Neural cell (in vitro differentiated cells): ENCODE measurements around the gene BLCAP. TPM values are rescaled to one million over a fixed set of nuclear protein-coding genes. Genes with fewer than 3 reads are reported as not detected.

Source experiments
- H2AFZ ChIP-seq: fragments of 200-600, 300-800 bp; sonication (generic), shearing (Covaris generic); 2 replicates; pipeline ENCODE4 v1.6.0; 2014; ENCODE audit warnings: low read depth, mild to moderate bottlenecking, antibody characterized with exemption, low read length, moderate library complexity
- H3F3A ChIP-seq: fragments of 200-600 bp; shearing (Covaris generic); 2 replicates; pipeline ENCODE4 v1.6.1; 2016; ENCODE audit warnings: mild to moderate bottlenecking, moderate library complexity, mixed read lengths, antibody characterized with exemption, low read length; ENCODE audit not compliant: insufficient read depth, poor library complexity, severe bottlenecking
- H3K27ac ChIP-seq: fragments of 200-600, 300-800 bp; sonication (generic), shearing (Covaris generic); 2 replicates; pipeline ENCODE4 v1.5.1; 2014; ENCODE audit warnings: mild to moderate bottlenecking, low read length, moderate library complexity
- H3K27me3 ChIP-seq: fragments of 300-800, 200-600 bp; sonication (generic), shearing (Covaris generic); 2 replicates; pipeline ENCODE4 v1.6.0; 2014; ENCODE audit warnings: mild to moderate bottlenecking, low read depth, low read length, moderate library complexity; ENCODE audit not compliant: insufficient read depth
- H3K36me3 ChIP-seq: fragments of 300-800, 200-600 bp; sonication (generic), shearing (Covaris generic); 2 replicates; pipeline ENCODE4 v1.5.1; 2014; ENCODE audit warnings: mild to moderate bottlenecking, antibody characterized with exemption, low read length, moderate library complexity; ENCODE audit not compliant: insufficient read depth
- H3K4me2 ChIP-seq: fragments of 300-800, 200-600 bp; sonication (generic), shearing (Covaris generic); 2 replicates; pipeline ENCODE4 v1.6.0; 2014; ENCODE audit warnings: mild to moderate bottlenecking, low read length
- H3K4me3 ChIP-seq: fragments of 300-800, 200-600 bp; sonication (generic), shearing (Covaris generic); 2 replicates; pipeline ENCODE4 v1.5.1; 2014; ENCODE audit warnings: mild to moderate bottlenecking, low read length, moderate library complexity
- H3K79me2 ChIP-seq: fragments of 200-600 bp; shearing (Covaris generic); replicated peaks from 2 replicates; pipeline ENCODE4 v1.6.0; 2014; ENCODE audit warnings: mild to moderate bottlenecking, low read length, moderate library complexity; ENCODE audit not compliant: insufficient read depth
- H3K9ac ChIP-seq: fragments of 300-800, 200-600 bp; sonication (generic), shearing (Covaris generic); 2 replicates; pipeline ENCODE4 v1.6.1; 2016; ENCODE audit warnings: mild to moderate bottlenecking, low read length, mixed read lengths
- H3K9me2 ChIP-seq: fragments of 200-600 bp; shearing (Covaris generic); 2 replicates; pipeline ENCODE4 v1.6.1; 2016; ENCODE audit warnings: mild to moderate bottlenecking, low read length, mixed read lengths; ENCODE audit not compliant: insufficient read depth
- H3K9me3 ChIP-seq: fragments of 200-600, 300-800 bp; sonication (generic), shearing (Covaris generic); 2 replicates; pipeline ENCODE4 v1.6.1; 2016; ENCODE audit warnings: mild to moderate bottlenecking, mixed run types, low read length, moderate library complexity, mixed read lengths
- H4K20me1 ChIP-seq: fragments of 200-600 bp; shearing (Covaris generic); 2 replicates; pipeline ENCODE4 v1.6.1; 2016; ENCODE audit warnings: mild to moderate bottlenecking, mixed run types; ENCODE audit not compliant: insufficient read depth
- EP300 ChIP-seq: fragments of 450-650 bp; conservative IDR thresholded peaks from 2 replicates; pipeline ENCODE4 v1.6.1; 2014; ENCODE audit warnings: antibody characterized with exemption, mild to moderate bottlenecking, moderate library complexity; ENCODE audit not compliant: poor library complexity, severe bottlenecking
- EZH2 ChIP-seq: fragments of 200-600, 300-800 bp; shearing (Covaris generic), sonication (generic); IDR thresholded peaks from 2 replicates; pipeline ENCODE4 v1.6.1; 2014; ENCODE audit warnings: antibody characterized with exemption, low read length, borderline replicate concordance, mild to moderate bottlenecking; ENCODE audit not compliant: insufficient read depth, poor library complexity, severe bottlenecking
- MXI1 ChIP-seq: fragments of 450-650 bp; conservative IDR thresholded peaks from 2 replicates; pipeline ENCODE4 v1.6.1; 2014; ENCODE audit warnings: antibody characterized with exemption, mild to moderate bottlenecking; ENCODE audit not compliant: poor library complexity, severe bottlenecking
- POLR2AphosphoS5 ChIP-seq: IDR thresholded peaks from 2 replicates; pipeline ENCODE4 v1.6.1; 2012
- RAD21 ChIP-seq: fragments of 450-650 bp; conservative IDR thresholded peaks from 2 replicates; pipeline ENCODE4 v1.6.1; 2014; ENCODE audit warnings: antibody characterized with exemption, mild to moderate bottlenecking, moderate library complexity
- SMC3 ChIP-seq: fragments of 450-650 bp; conservative IDR thresholded peaks from 2 replicates; pipeline ENCODE4 v1.6.1; 2014; ENCODE audit warnings: antibody characterized with exemption, mild to moderate bottlenecking, moderate library complexity; ENCODE audit not compliant: poor library complexity
- TAF1 ChIP-seq: IDR thresholded peaks from 2 replicates; pipeline ENCODE4 v1.6.1; 2012; ENCODE audit warnings: low read depth
- polyA plus RNA-seq: library from polyadenylated mRNA; depleted of rRNA; stranded (reverse); fragments of >200 nt; gene quantifications from 2 replicates; pipeline ENCODE4 v1.2.3, GENCODE V29; 2014
- TF ChIP-seq, protein P1 (sequence below): fragments of 450-650 bp; IDR thresholded peaks from 2 replicates; pipeline ENCODE4 v1.5.1; 2014; ENCODE audit warnings: antibody characterized with exemption, mild to moderate bottlenecking, moderate library complexity; ENCODE audit not compliant: poor library complexity, severe bottlenecking
- TF ChIP-seq, protein P2 (sequence below): IDR thresholded peaks from 2 replicates; pipeline ENCODE4 v1.6.1; 2012; ENCODE audit warnings: borderline replicate concordance

The BLCAP gene
- polyA plus RNA-seq, 1 donor from 2014 or later: 344 TPM

DNA sequence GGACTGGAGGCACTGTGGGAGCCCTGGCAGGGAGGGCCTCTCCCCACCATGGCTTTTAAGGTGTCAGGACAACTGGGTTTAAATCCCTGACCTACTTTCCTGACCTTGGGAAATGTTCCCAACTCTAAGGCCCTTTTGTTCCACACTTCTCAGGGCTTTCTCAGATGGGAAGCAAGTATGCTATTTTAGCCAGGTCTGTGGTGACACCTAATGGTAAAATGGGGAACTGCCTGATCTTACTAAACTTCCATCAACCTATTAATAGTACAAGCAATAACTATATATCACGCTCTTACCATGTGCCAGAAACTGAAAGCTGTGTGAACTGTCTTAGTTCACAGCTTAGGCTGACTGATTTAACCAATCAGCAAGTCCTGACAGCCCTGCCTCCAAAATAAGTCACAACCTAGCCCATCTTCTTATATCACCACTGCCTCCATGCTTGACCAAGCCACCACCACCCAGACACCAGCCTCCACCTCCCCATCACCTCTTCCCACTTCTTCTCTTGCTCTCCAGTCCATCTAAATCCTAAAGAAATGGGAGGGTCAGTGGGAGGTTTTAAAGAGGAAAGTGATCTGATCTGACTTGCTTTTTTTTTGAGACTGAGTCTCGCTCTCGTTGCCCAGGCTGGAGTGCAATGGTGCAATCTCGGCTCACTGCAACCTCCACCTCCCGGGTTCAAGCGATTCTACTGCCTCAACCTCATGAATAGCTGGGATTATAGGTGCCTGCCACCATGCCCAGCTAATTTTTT, 6.9 kb upstream of the BLCAP start:
- no peak overlapping the region for H2AFZ ChIP-seq
- no peak overlapping the region for H3K4me2 ChIP-seq
- H3K27ac ChIP-seq: no peak overlapping the region

DNA sequence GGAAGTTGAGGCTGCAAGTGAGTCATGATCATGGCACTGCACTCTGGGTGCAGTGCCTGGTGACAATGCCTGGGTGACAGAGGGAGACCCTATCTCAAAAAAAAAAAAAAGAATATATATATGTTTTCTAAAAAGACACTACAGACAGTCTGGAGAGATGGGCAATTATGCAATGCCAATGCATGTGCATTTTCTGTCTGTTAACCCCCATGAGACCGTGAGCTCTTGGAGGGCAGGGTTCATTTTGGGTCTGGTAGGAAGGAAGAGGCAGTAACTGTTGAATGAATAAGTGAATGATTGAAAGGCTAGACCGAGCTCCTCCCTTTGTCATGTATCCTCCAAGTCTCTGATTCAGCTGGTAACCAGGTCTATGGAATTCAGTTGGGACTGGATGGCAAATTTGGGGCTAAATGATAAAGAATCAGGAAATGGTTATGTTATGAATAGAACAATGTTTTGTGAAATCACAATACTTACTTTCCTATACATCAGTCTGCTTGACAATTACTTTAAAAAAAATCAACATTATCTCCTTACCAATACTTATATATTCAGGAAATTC, 5.6 kb upstream of the BLCAP start:
- H3K79me2 ChIP-seq: no peaks in the 10 kb centered on the region
- H3K36me3 ChIP-seq: no peaks in the 10 kb centered on the region
- H3K27me3 ChIP-seq: no peaks in the 10 kb centered on the region
- H3K9ac ChIP-seq: no peak overlapping the region
- H2AFZ ChIP-seq: no peak overlapping the region
- no peak overlapping the region for H3K4me2 ChIP-seq
- H3K27ac ChIP-seq: no peak overlapping the region
- no peaks in the 10 kb centered on the region for H3F3A ChIP-seq
- H3K9me2 ChIP-seq: no peaks in the 10 kb centered on the region
- H3K4me3 ChIP-seq: no peak overlapping the region
- no peaks in the 10 kb centered on the region for H3K9me3 ChIP-seq
- H4K20me1 ChIP-seq: no peaks in the 10 kb centered on the region
- TF ChIP-seq, protein P1, sequence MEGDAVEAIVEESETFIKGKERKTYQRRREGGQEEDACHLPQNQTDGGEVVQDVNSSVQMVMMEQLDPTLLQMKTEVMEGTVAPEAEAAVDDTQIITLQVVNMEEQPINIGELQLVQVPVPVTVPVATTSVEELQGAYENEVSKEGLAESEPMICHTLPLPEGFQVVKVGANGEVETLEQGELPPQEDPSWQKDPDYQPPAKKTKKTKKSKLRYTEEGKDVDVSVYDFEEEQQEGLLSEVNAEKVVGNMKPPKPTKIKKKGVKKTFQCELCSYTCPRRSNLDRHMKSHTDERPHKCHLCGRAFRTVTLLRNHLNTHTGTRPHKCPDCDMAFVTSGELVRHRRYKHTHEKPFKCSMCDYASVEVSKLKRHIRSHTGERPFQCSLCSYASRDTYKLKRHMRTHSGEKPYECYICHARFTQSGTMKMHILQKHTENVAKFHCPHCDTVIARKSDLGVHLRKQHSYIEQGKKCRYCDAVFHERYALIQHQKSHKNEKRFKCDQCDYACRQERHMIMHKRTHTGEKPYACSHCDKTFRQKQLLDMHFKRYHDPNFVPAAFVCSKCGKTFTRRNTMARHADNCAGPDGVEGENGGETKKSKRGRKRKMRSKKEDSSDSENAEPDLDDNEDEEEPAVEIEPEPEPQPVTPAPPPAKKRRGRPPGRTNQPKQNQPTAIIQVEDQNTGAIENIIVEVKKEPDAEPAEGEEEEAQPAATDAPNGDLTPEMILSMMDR: no peak
- no peak for TF ChIP-seq EZH2
- TF ChIP-seq EP300: no peak
- TF ChIP-seq TAF1: no peak
- TF ChIP-seq POLR2AphosphoS5: no peak
- TF ChIP-seq SMC3: no peak
- no peak for TF ChIP-seq MXI1
- TF ChIP-seq, protein P2, sequence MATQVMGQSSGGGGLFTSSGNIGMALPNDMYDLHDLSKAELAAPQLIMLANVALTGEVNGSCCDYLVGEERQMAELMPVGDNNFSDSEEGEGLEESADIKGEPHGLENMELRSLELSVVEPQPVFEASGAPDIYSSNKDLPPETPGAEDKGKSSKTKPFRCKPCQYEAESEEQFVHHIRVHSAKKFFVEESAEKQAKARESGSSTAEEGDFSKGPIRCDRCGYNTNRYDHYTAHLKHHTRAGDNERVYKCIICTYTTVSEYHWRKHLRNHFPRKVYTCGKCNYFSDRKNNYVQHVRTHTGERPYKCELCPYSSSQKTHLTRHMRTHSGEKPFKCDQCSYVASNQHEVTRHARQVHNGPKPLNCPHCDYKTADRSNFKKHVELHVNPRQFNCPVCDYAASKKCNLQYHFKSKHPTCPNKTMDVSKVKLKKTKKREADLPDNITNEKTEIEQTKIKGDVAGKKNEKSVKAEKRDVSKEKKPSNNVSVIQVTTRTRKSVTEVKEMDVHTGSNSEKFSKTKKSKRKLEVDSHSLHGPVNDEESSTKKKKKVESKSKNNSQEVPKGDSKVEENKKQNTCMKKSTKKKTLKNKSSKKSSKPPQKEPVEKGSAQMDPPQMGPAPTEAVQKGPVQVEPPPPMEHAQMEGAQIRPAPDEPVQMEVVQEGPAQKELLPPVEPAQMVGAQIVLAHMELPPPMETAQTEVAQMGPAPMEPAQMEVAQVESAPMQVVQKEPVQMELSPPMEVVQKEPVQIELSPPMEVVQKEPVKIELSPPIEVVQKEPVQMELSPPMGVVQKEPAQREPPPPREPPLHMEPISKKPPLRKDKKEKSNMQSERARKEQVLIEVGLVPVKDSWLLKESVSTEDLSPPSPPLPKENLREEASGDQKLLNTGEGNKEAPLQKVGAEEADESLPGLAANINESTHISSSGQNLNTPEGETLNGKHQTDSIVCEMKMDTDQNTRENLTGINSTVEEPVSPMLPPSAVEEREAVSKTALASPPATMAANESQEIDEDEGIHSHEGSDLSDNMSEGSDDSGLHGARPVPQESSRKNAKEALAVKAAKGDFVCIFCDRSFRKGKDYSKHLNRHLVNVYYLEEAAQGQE: no peak
- no peak for TF ChIP-seq RAD21

More for the DNA sequence above, 6.9 kb upstream of the BLCAP start:
- TF ChIP-seq, protein P1: peak; percentile 97
- no peak for TF ChIP-seq EZH2
- TF ChIP-seq EP300: no peak
- no peak for TF ChIP-seq TAF1
- peak; percentile 99 for TF ChIP-seq RAD21
- TF ChIP-seq MXI1: no peak
- TF ChIP-seq, protein P2: no peak
- TF ChIP-seq POLR2AphosphoS5: no peak
- TF ChIP-seq SMC3: peak; percentile 98
- no peaks in the 10 kb centered on the region for H3K9me3 ChIP-seq
- no peaks in the 10 kb centered on the region for H3K27me3 ChIP-seq
- no peak overlapping the region for H3K9ac ChIP-seq
- H3K79me2 ChIP-seq: no peaks in the 10 kb centered on the region
- no peaks in the 10 kb centered on the region for H3K36me3 ChIP-seq
- no peaks in the 10 kb centered on the region for H3K9me2 ChIP-seq
- no peaks in the 10 kb centered on the region for H3F3A ChIP-seq
- H3K4me3 ChIP-seq: no peak overlapping the region
- H4K20me1 ChIP-seq: no peaks in the 10 kb centered on the region
